HepG2 (cell line): Measurements from ENCODE around the gene RAP1GAP2.

Experiments
- DNMT1 ChIP-seq: sonication (generic); formaldehyde crosslinking; IDR thresholded peaks from 2 replicates; pipeline ENCODE4 v1.5.1; 2020; ENCODE audit warnings: mild to moderate bottlenecking, missing genetic modification reagents
- E2F2 ChIP-seq: sonication (generic); formaldehyde crosslinking; IDR thresholded peaks from 2 replicates; pipeline ENCODE4 v1.4.0; 2020; ENCODE audit warnings: missing genetic modification reagents, borderline replicate concordance
- TFAP4 ChIP-seq: sonication (generic); IDR thresholded peaks from 2 replicates; pipeline ENCODE4 v1.6.1; 2016; ENCODE audit warnings: low read depth, borderline replicate concordance

GRCh38 chr17:2936351-2936750, 140.1 kb downstream of the RAP1GAP2 start:
- no peak for TF ChIP-seq TFAP4
- TF ChIP-seq E2F2 (CRISPR knock-in tag): no peak
- TF ChIP-seq DNMT1 (CRISPR knock-in tag): no peak
